Measurements from ENCODE around the gene DNAJC3.

Gene DNAJC3

DNA sequence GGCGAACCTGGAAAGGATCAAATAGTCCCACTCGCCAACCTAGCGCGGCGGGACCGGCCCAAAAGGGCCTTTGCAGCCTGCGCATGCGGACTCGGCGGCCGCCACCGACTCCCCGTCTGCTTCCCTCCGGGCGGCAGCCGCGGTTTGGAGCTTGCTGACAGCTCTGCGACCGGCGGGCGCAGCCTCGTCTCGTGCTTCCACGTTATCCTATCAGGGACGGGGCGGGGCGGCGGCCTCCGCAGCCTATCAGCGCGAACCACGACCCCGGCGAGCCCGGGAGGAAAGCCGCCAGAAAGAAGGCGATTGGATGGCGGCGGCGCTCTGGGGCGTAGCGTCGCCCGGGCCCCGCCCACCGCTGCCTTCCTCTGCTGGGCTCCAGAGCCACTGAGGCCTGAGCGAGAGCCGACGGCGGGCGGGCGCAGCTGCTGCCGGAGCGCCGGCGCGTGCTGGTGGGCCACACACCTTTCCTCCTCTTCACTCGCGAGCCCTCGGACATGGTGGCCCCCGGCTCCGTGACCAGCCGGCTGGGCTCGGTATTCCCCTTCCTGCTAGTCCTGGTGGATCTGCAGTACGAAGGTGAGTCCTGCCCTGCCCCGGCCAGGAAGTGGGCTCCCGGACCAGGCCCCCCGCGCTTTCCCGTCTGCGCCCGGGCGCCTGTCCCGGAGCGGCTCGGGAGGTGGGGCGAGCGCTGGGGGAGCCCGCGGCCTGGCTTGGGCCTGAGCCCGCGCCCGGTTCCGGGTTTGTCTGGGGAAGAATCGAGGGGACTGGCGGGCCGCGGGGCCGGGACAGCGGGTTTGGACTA lies at the start of gene DNAJC3:
Gene DNAJC3 (plus strand): TSS at position 378 of the 802 bp plus-strand sequence. CDS start 117 bp downstream, at position 495.
- H3K27me3 ChIP-seq (ENCODE audit: insufficient read depth, insufficient read length), result no peaks in the 10 kb centered on the region
- H3K9ac ChIP-seq (ENCODE audit: insufficient read length, low read depth), result peak within 1 kb of the TSS; percentile 90
- DNase-seq (ENCODE audit: low read depth, low spot score), result peak; percentile 97
- no peaks in the 10 kb centered on the region for H3K9me3 ChIP-seq (ENCODE audit: insufficient read depth, low read length)
- TF ChIP-seq SUZ12 (IDR thresholded peaks at IDR 0.05; ENCODE audit: extremely low read depth, insufficient read depth, insufficient read length) (no peak), YY1 (IDR thresholded peaks at IDR 0.05; ENCODE audit: insufficient read depth, insufficient read length) (no peak), ZNF274 (IDR thresholded peaks at IDR 0.05; ENCODE audit: low read depth, low read length) (no peak)
- H3K4me3 ChIP-seq (ENCODE audit: insufficient read length, low read depth), result peak within 1 kb of the TSS; percentile 74
- H3K36me3 ChIP-seq (ENCODE audit: insufficient read depth, insufficient read length, low read length), result no peaks in the 10 kb centered on the region
- H3K4me1 ChIP-seq (ENCODE audit: insufficient read depth, insufficient read length), result no peaks in the 10 kb centered on the region

DNA sequence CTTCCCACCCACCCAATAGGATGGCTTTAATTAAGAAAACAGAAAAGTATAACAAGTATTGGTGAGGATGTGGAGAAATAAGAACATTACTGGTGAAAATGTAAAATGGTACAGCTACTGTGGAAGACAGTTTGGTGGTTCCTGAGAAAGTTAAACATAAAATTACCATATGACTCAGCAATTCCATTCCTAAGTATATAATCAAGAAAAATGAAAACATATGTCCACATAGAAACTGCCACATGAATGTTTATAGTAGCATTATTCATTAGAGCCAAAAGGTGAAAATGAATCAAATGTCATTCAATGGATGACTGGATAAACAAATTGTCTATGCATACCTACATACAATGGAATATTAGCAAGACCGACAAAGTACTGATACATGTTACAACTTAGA lies 49.3 kb upstream of the DNAJC3 start:
- TF ChIP-seq YY1 (IDR thresholded peaks at IDR 0.05; ENCODE audit: insufficient read depth, insufficient read length), result no peak
- TF ChIP-seq SUZ12 (IDR thresholded peaks at IDR 0.05; ENCODE audit: extremely low read depth, insufficient read depth, insufficient read length), result no peak
- no peak for TF ChIP-seq ZNF274 (IDR thresholded peaks at IDR 0.05; ENCODE audit: low read depth, low read length)
- Histone ChIP-seq H3K9ac (ENCODE audit: insufficient read length, low read depth) (no peak overlapping the region), H3K9me3 (ENCODE audit: insufficient read depth, low read length) (0 out of 2 replicates have a peak, but pooled peaks cover 8% of the 10 kb centered on the region), H3K36me3 (ENCODE audit: insufficient read depth, insufficient read length, low read length) (peaks cover 78% of the 10 kb centered on the region), H3K4me3 (ENCODE audit: insufficient read length, low read depth) (no peak overlapping the region), H3K27me3 (ENCODE audit: insufficient read depth, insufficient read length) (no peaks in the 10 kb centered on the region), H3K4me1 (ENCODE audit: insufficient read depth, insufficient read length) (no peaks in the 10 kb centered on the region)
- DNase-seq (ENCODE audit: low read depth, low spot score), result no peak

DNA sequence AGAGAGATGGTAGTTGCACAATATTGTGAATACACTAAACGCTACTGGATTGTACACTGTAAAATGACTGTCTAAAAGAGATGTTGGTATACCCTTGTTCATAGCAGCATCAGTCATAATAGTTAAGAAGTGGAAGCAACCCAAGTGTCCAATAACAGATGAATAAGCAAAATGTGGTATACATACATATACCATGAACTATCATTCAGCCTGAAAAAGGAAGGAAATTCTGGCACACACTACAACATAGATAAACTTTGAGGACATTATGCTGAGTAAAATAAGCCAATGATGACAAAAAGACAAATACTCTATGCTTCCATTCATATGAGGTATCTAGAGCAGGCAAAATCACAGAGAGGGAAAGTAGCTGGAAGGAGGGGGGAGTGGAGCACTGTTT lies 48.5 kb upstream of the DNAJC3 start:
- DNase-seq (ENCODE audit: low read depth, low spot score), result no peak
- no peak overlapping the region for H3K4me3 ChIP-seq (ENCODE audit: insufficient read length, low read depth)
- no peaks in the 10 kb centered on the region for H3K4me1 ChIP-seq (ENCODE audit: insufficient read depth, insufficient read length)
- H3K9ac ChIP-seq (ENCODE audit: insufficient read length, low read depth), result no peak overlapping the region
- peaks cover 79% of the 10 kb centered on the region for H3K36me3 ChIP-seq (ENCODE audit: insufficient read depth, insufficient read length, low read length)
- TF ChIP-seq ZNF274 (IDR thresholded peaks at IDR 0.05; ENCODE audit: low read depth, low read length), result no peak
- H3K9me3 ChIP-seq (ENCODE audit: insufficient read depth, low read length), result 0 out of 2 replicates have a peak, but pooled peaks cover 8% of the 10 kb centered on the region
- H3K27me3 ChIP-seq (ENCODE audit: insufficient read depth, insufficient read length), result no peaks in the 10 kb centered on the region

DNA sequence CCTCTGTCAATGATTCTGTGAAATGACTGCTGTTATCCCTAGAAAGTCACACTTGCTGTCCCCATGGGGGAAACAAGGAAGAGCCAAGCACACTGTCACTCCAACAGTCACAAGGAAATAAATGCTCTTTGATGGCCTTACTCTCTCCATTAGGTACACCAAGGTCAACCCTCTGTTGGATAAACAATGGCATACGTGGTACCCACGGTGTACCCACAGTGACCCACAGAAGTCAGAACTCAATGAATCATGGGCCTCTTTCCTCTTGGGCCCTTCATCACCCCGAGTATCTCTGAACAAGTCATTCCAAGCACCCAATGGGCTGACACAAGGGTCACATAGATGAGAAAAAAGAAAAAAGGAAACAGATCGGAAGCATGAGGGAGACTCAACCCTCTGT lies 47.9 kb upstream of the DNAJC3 start:
- no peaks in the 10 kb centered on the region for H3K4me1 ChIP-seq (ENCODE audit: insufficient read depth, insufficient read length)
- H3K36me3 ChIP-seq (ENCODE audit: insufficient read depth, insufficient read length, low read length), result peaks cover 83% of the 10 kb centered on the region
- H3K9ac ChIP-seq (ENCODE audit: insufficient read length, low read depth), result no peak overlapping the region
- no peaks in the 10 kb centered on the region for H3K27me3 ChIP-seq (ENCODE audit: insufficient read depth, insufficient read length)
- H3K9me3 ChIP-seq (ENCODE audit: insufficient read depth, low read length), result 0 out of 2 replicates have a peak, but pooled peaks cover 8% of the 10 kb centered on the region
- H3K4me3 ChIP-seq (ENCODE audit: insufficient read length, low read depth), result no peak overlapping the region
- DNase-seq (ENCODE audit: low read depth, low spot score), result no peak
- TF ChIP-seq YY1 (IDR thresholded peaks at IDR 0.05; ENCODE audit: insufficient read depth, insufficient read length) (no peak), SUZ12 (IDR thresholded peaks at IDR 0.05; ENCODE audit: extremely low read depth, insufficient read depth, insufficient read length) (no peak), ZNF274 (IDR thresholded peaks at IDR 0.05; ENCODE audit: low read depth, low read length) (no peak)

DNA sequence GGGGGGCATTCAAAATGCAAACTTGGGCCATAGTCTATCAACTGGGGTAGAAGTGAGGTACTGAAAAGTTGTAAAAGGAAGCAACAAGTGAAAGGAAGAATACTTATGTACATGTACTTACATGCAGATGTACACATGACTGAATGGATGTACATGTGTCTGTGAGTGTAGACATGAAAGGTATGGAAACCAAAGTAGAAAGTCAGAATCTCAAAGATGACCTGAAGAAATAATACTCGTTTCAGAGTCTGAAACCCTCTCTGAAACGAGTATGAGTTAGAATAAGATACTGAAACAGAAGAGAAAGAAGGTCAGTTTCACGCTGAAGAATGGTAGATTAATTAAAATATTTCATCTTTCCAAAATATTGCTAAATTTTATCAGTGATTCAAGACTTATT lies 46.3 kb upstream of the DNAJC3 start:
- no peak for DNase-seq (ENCODE audit: low read depth, low spot score)
- H3K4me3 ChIP-seq (ENCODE audit: insufficient read length, low read depth), result no peak overlapping the region
- H3K9ac ChIP-seq (ENCODE audit: insufficient read length, low read depth), result no peak overlapping the region
- H3K4me1 ChIP-seq (ENCODE audit: insufficient read depth, insufficient read length), result no peaks in the 10 kb centered on the region
- TF ChIP-seq SUZ12 (IDR thresholded peaks at IDR 0.05; ENCODE audit: extremely low read depth, insufficient read depth, insufficient read length), result no peak
- TF ChIP-seq ZNF274 (IDR thresholded peaks at IDR 0.05; ENCODE audit: low read depth, low read length), result no peak
- TF ChIP-seq YY1 (IDR thresholded peaks at IDR 0.05; ENCODE audit: insufficient read depth, insufficient read length), result no peak
- H3K9me3 ChIP-seq (ENCODE audit: insufficient read depth, low read length), result 0 out of 2 replicates have a peak, but pooled peaks cover 8% of the 10 kb centered on the region
- peaks cover 84% of the 10 kb centered on the region for H3K36me3 ChIP-seq (ENCODE audit: insufficient read depth, insufficient read length, low read length)
- no peaks in the 10 kb centered on the region for H3K27me3 ChIP-seq (ENCODE audit: insufficient read depth, insufficient read length)

DNA sequence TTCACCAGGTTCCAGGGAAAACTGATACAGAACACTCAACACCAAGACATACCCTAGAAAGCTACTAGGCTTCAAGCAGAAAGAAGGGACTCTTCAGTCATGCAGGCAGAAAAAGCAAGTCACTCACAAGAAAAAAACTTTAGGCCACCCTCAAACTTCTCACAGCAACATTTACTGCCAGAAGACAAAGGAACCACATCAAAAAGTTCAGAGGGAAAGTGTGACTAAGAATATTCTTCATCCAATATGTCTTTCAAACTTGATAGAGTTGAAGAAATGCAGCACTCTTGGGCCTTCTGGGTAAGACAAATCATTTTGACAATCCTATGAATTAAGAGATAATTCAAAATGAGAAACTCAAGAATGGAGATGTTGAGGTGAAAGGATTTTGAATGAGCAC lies 40.1 kb upstream of the DNAJC3 start:
- no peak for TF ChIP-seq SUZ12 (IDR thresholded peaks at IDR 0.05; ENCODE audit: extremely low read depth, insufficient read depth, insufficient read length)
- TF ChIP-seq YY1 (IDR thresholded peaks at IDR 0.05; ENCODE audit: insufficient read depth, insufficient read length), result no peak
- TF ChIP-seq ZNF274 (IDR thresholded peaks at IDR 0.05; ENCODE audit: low read depth, low read length), result no peak
- DNase-seq (ENCODE audit: low read depth, low spot score), result no peak
- no peaks in the 10 kb centered on the region for H3K27me3 ChIP-seq (ENCODE audit: insufficient read depth, insufficient read length)

GRCh38 chr13:95641291-95642027 lies 35.5 kb upstream of the DNAJC3 start:
- Histone ChIP-seq H3K36me3 (ENCODE audit: insufficient read depth, insufficient read length, low read length) (peaks cover 51% of the 10 kb centered on the region), H3K27me3 (ENCODE audit: insufficient read depth, insufficient read length) (no peaks in the 10 kb centered on the region), H3K9ac (ENCODE audit: insufficient read length, low read depth) (no peak overlapping the region), H3K4me3 (ENCODE audit: insufficient read length, low read depth) (no peak overlapping the region), H3K9me3 (ENCODE audit: insufficient read depth, low read length) (no peaks in the 10 kb centered on the region), H3K4me1 (ENCODE audit: insufficient read depth, insufficient read length) (peaks cover 3% of the 10 kb centered on the region)
- no peak for DNase-seq (ENCODE audit: low read depth, low spot score)
- TF ChIP-seq SUZ12 (IDR thresholded peaks at IDR 0.05; ENCODE audit: extremely low read depth, insufficient read depth, insufficient read length) (no peak), YY1 (IDR thresholded peaks at IDR 0.05; ENCODE audit: insufficient read depth, insufficient read length) (no peak), ZNF274 (IDR thresholded peaks at IDR 0.05; ENCODE audit: low read depth, low read length) (no peak)

More for the DNA sequence above, 40.1 kb upstream of the DNAJC3 start:
- Histone ChIP-seq H3K9ac (ENCODE audit: insufficient read length, low read depth) (no peak overlapping the region), H3K4me1 (ENCODE audit: insufficient read depth, insufficient read length) (no peaks in the 10 kb centered on the region), H3K9me3 (ENCODE audit: insufficient read depth, low read length) (no peaks in the 10 kb centered on the region), H3K36me3 (ENCODE audit: insufficient read depth, insufficient read length, low read length) (peaks cover 80% of the 10 kb centered on the region), H3K4me3 (ENCODE audit: insufficient read length, low read depth) (no peak overlapping the region)
